KMS-11 (cell line): ENCODE data around the gene CDKN2B-AS1.
A peak's percentile ranks its signal among the peaks of the same experiment; 100 is the strongest.

ENCODE experiments used
- H2AFZ ChIP-seq: fragments of 200-600 bp; sonication (generic); 2 replicates; pipeline ENCODE4 v1.6.1; 2016; ENCODE audit warnings: antibody characterized with exemption, mixed run types, low read depth
- H3K27ac ChIP-seq: fragments of 200-600 bp; sonication (generic); 2 replicates; pipeline ENCODE4 v1.6.1; 2016; ENCODE audit warnings: mild to moderate bottlenecking, mixed run types
- H3K27me3 ChIP-seq: fragments of 200-600 bp; sonication (generic); 2 replicates; pipeline ENCODE4 v1.6.1; 2017; ENCODE audit warnings: mild to moderate bottlenecking, low read depth, mixed run types, moderate library complexity; ENCODE audit not compliant: insufficient read depth
- H3K36me3 ChIP-seq: fragments of 200-600 bp; sonication (generic); 2 replicates; pipeline ENCODE4 v1.6.1; 2017; ENCODE audit warnings: mild to moderate bottlenecking, mixed run types; ENCODE audit not compliant: insufficient read depth
- H3K4me1 ChIP-seq: fragments of 200-600 bp; sonication (generic); 2 replicates; pipeline ENCODE4 v1.6.1; 2016; ENCODE audit warnings: mild to moderate bottlenecking, low read depth, mixed run types; ENCODE audit not compliant: poor library complexity, severe bottlenecking
- H3K4me2 ChIP-seq: fragments of 200-600 bp; sonication (generic); 2 replicates; pipeline ENCODE4 v1.7.0; 2016; ENCODE audit warnings: mild to moderate bottlenecking, mixed run types
- H3K4me3 ChIP-seq: fragments of 200-600 bp; sonication (generic); IDR thresholded peaks from 2 replicates; pipeline ENCODE4 v1.6.1; 2017; ENCODE audit warnings: low read depth, low read length, mixed read lengths; ENCODE audit not compliant: insufficient read depth
- H3K79me2 ChIP-seq: fragments of 200-600 bp; sonication (generic); 2 replicates; pipeline ENCODE4 v1.6.1; 2016; ENCODE audit warnings: low read depth, mixed run types; ENCODE audit not compliant: insufficient read depth
- H3K9ac ChIP-seq: fragments of 200-600 bp; sonication (generic); 2 replicates; pipeline ENCODE4 v1.6.1; 2016; ENCODE audit warnings: mild to moderate bottlenecking, mixed run types
- H4K20me1 ChIP-seq: fragments of 200-600 bp; sonication (generic); 2 replicates; pipeline ENCODE4 v1.6.1; 2016; ENCODE audit warnings: mild to moderate bottlenecking, mixed run types; ENCODE audit not compliant: insufficient read depth
- TF ChIP-seq, protein P1 (sequence below): fragments of 200-600 bp; sonication (generic); conservative IDR thresholded peaks from 2 replicates; pipeline ENCODE4 v1.6.1; 2017; ENCODE audit warnings: low read depth, mild to moderate bottlenecking, antibody characterized with exemption, low read length, moderate library complexity, mixed read lengths

Gene CDKN2B-AS1

DNA sequence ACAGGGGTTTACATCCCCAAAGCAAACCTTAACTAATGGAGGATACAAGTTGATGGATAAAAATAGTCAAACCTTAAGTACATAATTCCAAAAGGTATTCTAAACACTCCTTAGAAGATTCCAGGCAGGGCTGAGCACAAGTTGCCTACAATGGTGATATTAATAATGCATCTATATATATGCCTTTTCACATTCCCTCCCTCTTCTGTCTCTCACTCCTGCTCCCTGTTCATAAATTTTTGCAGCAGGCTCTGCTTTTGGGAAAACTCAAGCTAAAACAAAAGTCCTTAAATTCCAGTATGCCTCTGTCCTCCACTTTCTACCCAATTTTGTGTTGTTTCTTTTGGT lies 153.9 kb downstream of the CDKN2B-AS1 start:
- no peaks in the 10 kb centered on the region for H3K4me1 ChIP-seq
- no peaks in the 10 kb centered on the region for H3K27me3 ChIP-seq
- no peaks in the 10 kb centered on the region for H3K36me3 ChIP-seq
- TF ChIP-seq, protein P1, sequence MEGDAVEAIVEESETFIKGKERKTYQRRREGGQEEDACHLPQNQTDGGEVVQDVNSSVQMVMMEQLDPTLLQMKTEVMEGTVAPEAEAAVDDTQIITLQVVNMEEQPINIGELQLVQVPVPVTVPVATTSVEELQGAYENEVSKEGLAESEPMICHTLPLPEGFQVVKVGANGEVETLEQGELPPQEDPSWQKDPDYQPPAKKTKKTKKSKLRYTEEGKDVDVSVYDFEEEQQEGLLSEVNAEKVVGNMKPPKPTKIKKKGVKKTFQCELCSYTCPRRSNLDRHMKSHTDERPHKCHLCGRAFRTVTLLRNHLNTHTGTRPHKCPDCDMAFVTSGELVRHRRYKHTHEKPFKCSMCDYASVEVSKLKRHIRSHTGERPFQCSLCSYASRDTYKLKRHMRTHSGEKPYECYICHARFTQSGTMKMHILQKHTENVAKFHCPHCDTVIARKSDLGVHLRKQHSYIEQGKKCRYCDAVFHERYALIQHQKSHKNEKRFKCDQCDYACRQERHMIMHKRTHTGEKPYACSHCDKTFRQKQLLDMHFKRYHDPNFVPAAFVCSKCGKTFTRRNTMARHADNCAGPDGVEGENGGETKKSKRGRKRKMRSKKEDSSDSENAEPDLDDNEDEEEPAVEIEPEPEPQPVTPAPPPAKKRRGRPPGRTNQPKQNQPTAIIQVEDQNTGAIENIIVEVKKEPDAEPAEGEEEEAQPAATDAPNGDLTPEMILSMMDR: no peak
- no peak overlapping the region for H3K27ac ChIP-seq
- H3K9ac ChIP-seq: no peak overlapping the region
- H3K4me2 ChIP-seq: no peak overlapping the region
- no peak overlapping the region for H3K4me3 ChIP-seq
- H2AFZ ChIP-seq: no peak overlapping the region
- no peaks in the 10 kb centered on the region for H4K20me1 ChIP-seq
- H3K79me2 ChIP-seq: no peaks in the 10 kb centered on the region

DNA sequence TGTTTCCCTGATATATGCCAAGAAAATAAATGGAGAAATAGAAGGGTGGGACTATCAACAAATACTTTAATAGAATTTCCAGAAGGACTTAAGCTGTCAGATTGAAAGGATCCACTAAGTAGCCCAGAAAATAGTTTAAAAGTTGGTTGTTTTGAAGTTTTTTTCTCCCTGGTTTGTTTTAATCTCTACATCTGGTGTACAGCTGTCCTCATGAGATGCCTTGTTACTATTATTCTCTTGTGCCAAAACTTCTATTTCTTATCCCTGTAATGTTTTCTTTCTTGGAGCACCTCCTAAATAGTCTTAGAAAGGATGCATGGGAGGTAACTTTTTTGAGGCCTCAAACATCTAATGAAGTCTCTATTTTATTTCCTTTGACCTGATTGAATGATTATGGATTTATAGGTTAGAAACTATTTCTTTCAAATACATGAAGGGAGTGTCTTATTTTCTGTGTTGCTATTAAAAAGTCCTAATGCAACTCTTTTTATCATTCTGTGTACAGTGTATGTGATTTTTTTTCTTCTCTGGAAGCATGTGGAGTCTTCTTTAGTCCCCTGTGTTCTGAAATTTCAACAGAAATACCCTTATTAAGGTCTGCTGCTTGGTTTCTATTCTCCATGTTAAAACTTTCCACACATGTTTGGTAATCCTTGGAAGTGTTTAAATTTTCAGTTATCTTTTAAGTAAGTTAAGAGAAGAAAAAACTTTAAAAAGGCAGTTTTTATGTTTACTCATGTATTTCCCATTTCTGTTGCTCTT lies 154.5 kb downstream of the CDKN2B-AS1 start:
- H3K27ac ChIP-seq: no peak overlapping the region

DNA sequence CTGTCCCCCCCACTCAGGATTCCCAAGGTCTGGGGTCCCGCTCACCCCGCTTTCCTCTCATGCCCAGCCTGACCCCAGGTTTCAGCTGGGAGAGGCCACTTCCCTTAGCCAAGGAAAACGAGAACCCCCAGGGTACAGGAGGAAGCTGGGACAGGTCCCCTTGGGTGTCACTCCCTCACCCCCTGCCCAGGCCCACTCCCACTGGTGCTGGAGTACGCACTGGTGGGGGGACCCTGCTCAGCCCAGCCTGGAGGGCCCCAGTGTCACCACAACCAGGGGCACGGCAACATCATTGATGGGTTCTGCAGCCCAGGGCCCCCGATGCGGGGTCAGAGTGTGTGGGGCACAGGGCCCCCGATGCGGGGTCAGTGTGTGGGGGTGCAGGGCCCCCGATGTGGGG lies 159.5 kb downstream of the CDKN2B-AS1 start:
- Histone ChIP-seq H3K4me1 (peaks cover 27% of the 10 kb centered on the region), H4K20me1 (no peaks in the 10 kb centered on the region), H3K36me3 (no peaks in the 10 kb centered on the region), H2AFZ (no peak overlapping the region), H3K27ac (no peak overlapping the region), H3K79me2 (no peaks in the 10 kb centered on the region), H3K4me3 (no peak overlapping the region), H3K27me3 (no peaks in the 10 kb centered on the region), H3K4me2 (no peak overlapping the region), H3K9ac (no peak overlapping the region)
- TF ChIP-seq, protein P1: no peak

More for the DNA sequence above, 154.5 kb downstream of the CDKN2B-AS1 start:
- TF ChIP-seq, protein P1: no peak
- Histone ChIP-seq H3K4me1 (no peaks in the 10 kb centered on the region), H3K4me2 (no peak overlapping the region), H3K79me2 (no peaks in the 10 kb centered on the region), H4K20me1 (no peaks in the 10 kb centered on the region), H3K4me3 (no peak overlapping the region), H3K36me3 (no peaks in the 10 kb centered on the region), H2AFZ (no peak overlapping the region), H3K9ac (no peak overlapping the region), H3K27me3 (no peaks in the 10 kb centered on the region)

DNA sequence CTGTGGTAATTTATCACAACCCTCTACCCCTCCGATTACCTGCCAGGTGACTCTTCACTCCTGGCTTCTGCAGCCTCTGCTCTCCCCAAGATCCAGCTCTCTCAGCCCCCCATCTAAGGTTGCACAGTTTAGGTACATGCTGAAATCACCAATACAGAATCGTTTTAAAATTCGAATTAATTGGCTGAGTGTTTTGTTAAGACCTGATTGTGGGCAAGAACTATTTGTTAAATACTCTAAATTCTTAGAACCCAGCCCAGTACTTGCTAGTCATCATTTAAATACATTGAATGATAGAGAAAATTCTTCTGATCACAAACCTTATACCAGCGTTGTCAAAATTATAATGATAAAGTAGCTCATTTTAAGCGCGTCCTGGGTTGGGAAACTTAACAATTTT lies 162.0 kb downstream of the CDKN2B-AS1 start:
- H3K4me3 ChIP-seq: no peak overlapping the region
- no peak overlapping the region for H3K27ac ChIP-seq
- no peaks in the 10 kb centered on the region for H3K27me3 ChIP-seq
- H3K36me3 ChIP-seq: no peaks in the 10 kb centered on the region
- TF ChIP-seq, protein P1: no peak
- H2AFZ ChIP-seq: no peak overlapping the region
- H3K79me2 ChIP-seq: no peaks in the 10 kb centered on the region
- H4K20me1 ChIP-seq: no peaks in the 10 kb centered on the region
- no peak overlapping the region for H3K9ac ChIP-seq
- H3K4me2 ChIP-seq: peak overlapping the region; percentile 62; the same call in 1 of the 2 replicates
- peaks cover 52% of the 10 kb centered on the region for H3K4me1 ChIP-seq
